Mucosa of gallbladder (tissue), 1 donor: Measurements from ENCODE around the gene ATXN7L2. TPM values are rescaled to one million over a fixed set of nuclear protein-coding genes. Genes with fewer than 3 reads are reported as not detected.

Experiments used
- DNase-seq: peaks from one replicate; pipeline ENCODE4 v3.0.0-alpha.2; 2020; ENCODE audit warnings: low spot score
- total RNA-seq: library from RNA; stranded (reverse); gene quantifications from one replicate; pipeline ENCODE4 v1.2.1, GENCODE V29; 2021
- donor health status: DM: no; HTN: no; CAD: no.

Gene ATXN7L2
- total RNA-seq, 1 donor from 2014 or later, result 5.4 TPM

- DNase-seq, result no peak
These were observed 14.6 kb downstream of the ATXN7L2 start for GRCh38 chr1:109498161-109498801.

- no peak for DNase-seq
These were observed 15.4 kb downstream of the ATXN7L2 start for GRCh38 chr1:109499081-109499480.

GRCh38 chr1:109499661-109500536, 16.2 kb downstream of the ATXN7L2 start:
- DNase-seq, result peak; percentile 50

- DNase-seq, result peak; percentile 48
These were observed 17.3 kb downstream of the ATXN7L2 start for GRCh38 chr1:109500941-109501381.

- DNase-seq, result no peak
These were observed 18.1 kb downstream of the ATXN7L2 start for GRCh38 chr1:109501644-109502363.

GRCh38 chr1:109502364-109502851, 18.7 kb downstream of the ATXN7L2 start:
- no peak for DNase-seq

- no peak for DNase-seq
These were observed 20.2 kb downstream of the ATXN7L2 start for GRCh38 chr1:109503935-109504334.

- DNase-seq, result no peak
These were observed 21.3 kb downstream of the ATXN7L2 start for GRCh38 chr1:109504974-109505373.

GRCh38 chr1:109508001-109508872, 24.5 kb downstream of the ATXN7L2 start:
- no peak for DNase-seq

- DNase-seq, result no peak
These were observed 25.1 kb downstream of the ATXN7L2 start for GRCh38 chr1:109508873-109509175.

GRCh38 chr1:109509176-109510134, 25.8 kb downstream of the ATXN7L2 start, which contains the start of gene AMIGO1:
AMIGO1 (minus strand) TSS chr1:109509727; CDS start chr1:109508912, 815 bp downstream.
- peak; percentile 46 for DNase-seq

- no peak for DNase-seq
These were observed 29.5 kb downstream of the ATXN7L2 start for GRCh38 chr1:109513110-109513710.

- no peak for DNase-seq
These were observed 31.1 kb downstream of the ATXN7L2 start for GRCh38 chr1:109514846-109515245.

- peak; percentile 62 for DNase-seq
These were observed 33.2 kb downstream of the ATXN7L2 start for GRCh38 chr1:109516872-109517271.

GRCh38 chr1:109517337-109517736, 33.6 kb downstream of the ATXN7L2 start:
- no peak for DNase-seq

- DNase-seq, result no peak
These were observed 37.6 kb downstream of the ATXN7L2 start for GRCh38 chr1:109521002-109521951.

GRCh38 chr1:109522026-109522425, 38.3 kb downstream of the ATXN7L2 start:
- DNase-seq, result no peak

GRCh38 chr1:109523706-109524105, 40.0 kb downstream of the ATXN7L2 start:
- no peak for DNase-seq
